DND-41 (cell line): ENCODE data around the gene TBCE.

Experiments used
- ATAC-seq: fragments of 200-7000 bp; cut with Tn5 transposase; 3 replicates; pipeline ENCODE4 v1.9.1; 2021; ENCODE audit warnings: low read depth; ENCODE audit not compliant: insufficient read depth
- DNase-seq: peaks from one replicate; pipeline ENCODE4 v3.0.0-alpha.2; 2020
- H2AFZ ChIP-seq: 2 replicates; pipeline ENCODE4 v1.6.0; 2012; ENCODE audit warnings: low read depth, low read length
- H3K27ac ChIP-seq: 2 replicates; pipeline ENCODE4 v1.5.1; 2012; ENCODE audit warnings: low read length, inconsistent platforms
- H3K27me3 ChIP-seq: fragments of 200-600 bp; sonication (generic); 2 replicates; pipeline ENCODE4 v1.6.0; 2012; ENCODE audit warnings: low read length, mild to moderate bottlenecking, inconsistent platforms; ENCODE audit not compliant: insufficient read depth, poor library complexity
- H3K36me3 ChIP-seq: 2 replicates; pipeline ENCODE4 v1.5.1; 2012; ENCODE audit warnings: low read length, inconsistent platforms; ENCODE audit not compliant: insufficient read depth
- H3K4me1 ChIP-seq: 2 replicates; pipeline ENCODE4 v1.5.1; 2012; ENCODE audit warnings: mild to moderate bottlenecking, low read length; ENCODE audit not compliant: insufficient read depth
- H3K4me2 ChIP-seq: 2 replicates; pipeline ENCODE4 v1.6.0; 2012; ENCODE audit warnings: mild to moderate bottlenecking, moderate library complexity, low read length, inconsistent platforms; ENCODE audit not compliant: insufficient read depth
- H3K4me3 ChIP-seq, 2 experiments: fragments of 200-600 bp in 1 of 2; shearing (Covaris generic) in 1 of 2; 2 replicates each; pipeline ENCODE4 v1.5.1; 2012 to 2016; ENCODE audit warnings: inconsistent platforms in 2 of 2, low read length in 2 of 2, mild to moderate bottlenecking in 2 of 2, low read depth in 1 of 2, moderate library complexity in 1 of 2
- H3K79me2 ChIP-seq: 2 replicates; pipeline ENCODE4 v1.6.0; 2012; ENCODE audit warnings: low read length, inconsistent platforms; ENCODE audit not compliant: insufficient read depth
- H3K9ac ChIP-seq: 2 replicates; pipeline ENCODE4 v1.6.0; 2012; ENCODE audit warnings: low read depth, mild to moderate bottlenecking, inconsistent platforms, low read length, moderate library complexity
- H3K9me3 ChIP-seq: 2 replicates; pipeline ENCODE4 v1.5.1; 2012; ENCODE audit warnings: low read length, moderate library complexity, mild to moderate bottlenecking, inconsistent platforms; ENCODE audit not compliant: insufficient read depth, severe bottlenecking
- H4K20me1 ChIP-seq: 2 replicates; pipeline ENCODE4 v1.6.0; 2012; ENCODE audit warnings: low read length; ENCODE audit not compliant: insufficient read depth
- CTCF ChIP-seq: IDR thresholded peaks from 2 replicates; pipeline ENCODE4 v1.5.1; 2012; ENCODE audit warnings: borderline replicate concordance, low read length, moderate library complexity, mild to moderate bottlenecking; ENCODE audit not compliant: poor library complexity, severe bottlenecking; ENCODE audit errors: extremely low read depth
- EZH2 ChIP-seq: IDR thresholded peaks from 3 replicates; pipeline ENCODE4 v1.6.1; 2012; ENCODE audit warnings: borderline replicate concordance, low read depth, mild to moderate bottlenecking, moderate library complexity, low read length, inconsistent platforms; ENCODE audit not compliant: severe bottlenecking

The TBCE gene

DNA sequence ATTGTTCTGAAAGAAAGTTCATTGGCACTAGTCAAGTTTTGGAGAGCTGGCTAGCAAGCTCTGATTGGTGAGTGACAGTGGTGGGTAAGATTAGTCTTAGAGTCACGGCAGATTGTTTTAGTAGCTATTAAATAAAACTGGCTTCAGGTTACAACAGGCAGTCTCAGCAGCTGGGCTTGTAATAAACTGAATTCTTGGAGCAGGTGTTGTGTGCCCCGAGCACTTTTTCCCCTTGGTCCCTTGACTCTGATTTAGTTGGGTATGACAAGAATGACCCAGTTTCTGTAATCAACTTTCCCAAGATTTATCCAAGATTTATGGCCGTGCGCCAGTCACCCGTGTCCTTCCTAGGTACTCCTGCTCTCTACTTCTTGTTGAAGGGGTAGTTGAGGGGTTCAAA, 40.2 kb downstream of the TBCE start:
- Histone ChIP-seq H3K4me2 (no peak overlapping the region), H3K9me3 (no peaks in the 10 kb centered on the region), H3K27ac (no peak overlapping the region), H3K36me3 (0 out of 2 replicates have a peak, but pooled peaks cover 5% of the 10 kb centered on the region), H3K79me2 (peaks cover 6% of the 10 kb centered on the region), H3K4me1 (no peaks in the 10 kb centered on the region), H3K9ac (no peak overlapping the region), H2AFZ (no peak overlapping the region), H4K20me1 (no peaks in the 10 kb centered on the region), H3K4me3 (no peak overlapping the region), H3K27me3 (no peaks in the 10 kb centered on the region)
- DNase-seq (no peak), ATAC-seq (no peak)
- no peak for TF ChIP-seq CTCF
- no peak for TF ChIP-seq EZH2

DNA sequence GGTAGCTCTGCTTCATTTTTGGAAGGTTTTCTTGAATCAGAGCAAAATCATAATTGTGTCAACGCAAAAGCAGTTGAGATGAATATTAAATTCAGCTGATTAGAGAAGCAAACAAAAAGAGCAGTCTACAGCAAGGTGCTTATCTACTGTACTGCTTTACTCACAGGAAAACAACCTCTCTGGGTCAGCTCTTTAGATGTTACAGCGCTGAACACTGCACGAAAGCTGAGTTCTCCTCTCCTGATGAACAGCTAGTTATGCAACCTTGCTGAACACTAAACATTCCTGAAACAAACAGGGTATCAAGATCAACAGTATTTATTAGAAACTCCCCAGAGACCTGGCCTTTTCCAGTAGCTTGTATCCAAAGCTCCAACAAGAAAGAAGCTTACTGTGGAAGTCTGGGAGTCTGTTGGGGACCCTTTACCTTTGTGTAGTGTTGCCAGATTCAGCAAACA, 41.3 kb downstream of the TBCE start:
- no peaks in the 10 kb centered on the region for H3K9me3 ChIP-seq
- H3K4me1 ChIP-seq = no peaks in the 10 kb centered on the region
- no peak for ATAC-seq
- 0 out of 2 replicates have a peak, but pooled peaks cover 2% of the 10 kb centered on the region for H3K36me3 ChIP-seq
- TF ChIP-seq EZH2 (no peak), CTCF (no peak)
- H3K27me3 ChIP-seq = no peaks in the 10 kb centered on the region
- no peak overlapping the region for H3K27ac ChIP-seq
- no peak overlapping the region for H2AFZ ChIP-seq
- no peak overlapping the region for H3K4me3 ChIP-seq
- H3K4me2 ChIP-seq = no peak overlapping the region
- peaks cover 6% of the 10 kb centered on the region for H3K79me2 ChIP-seq
- no peaks in the 10 kb centered on the region for H4K20me1 ChIP-seq
- no peak for DNase-seq
- H3K9ac ChIP-seq = no peak overlapping the region

- Histone ChIP-seq H3K9me3 (no peaks in the 10 kb centered on the region), H3K27me3 (no peaks in the 10 kb centered on the region), H3K9ac (no peak overlapping the region), H2AFZ (no peak overlapping the region), H3K36me3 (no peaks in the 10 kb centered on the region; the same call in 1 of the 2 replicates), H3K4me1 (no peaks in the 10 kb centered on the region), H3K4me2 (no peak overlapping the region), H3K4me3 (no peak overlapping the region), H4K20me1 (no peaks in the 10 kb centered on the region), H3K79me2 (peaks cover 6% of the 10 kb centered on the region), H3K27ac (no peak overlapping the region)
- no peak for DNase-seq
- TF ChIP-seq CTCF (no peak), EZH2 (no peak)
- no peak for ATAC-seq
Observed at GRCh38 chr1:235409042-235409820, 42.0 kb downstream of the TBCE start.
